IMR-90 (cell line): ENCODE measurements around the gene RHOG. TPM values are rescaled to one million over a fixed set of nuclear protein-coding genes. Genes with fewer than 3 reads are reported as not detected.

Source experiments
- ATAC-seq: fragments of 200-7000 bp; cut with Tn5 transposase; 2 replicates; pipeline ENCODE4 v1.9.1; 2020; ENCODE audit warnings: low read depth, mild to moderate bottlenecking, moderate library complexity
- BruUV-seq: library from RNA; stranded (reverse); fragments of 400-500 nt; replicated peaks from 2 replicates; lab custom pipeline; 2021; lab: Mats Ljungman, UMichigan
- CTCF ChIA-PET: fragments of 300-600 bp; formaldehyde crosslinking; extraction: SDS; loops from one replicate; lab custom pipeline; 2021; ENCODE audit warnings: antibody characterized with exemption; lab: Yijun Ruan, JAX
- POLR2A ChIA-PET: fragments of 300-600 bp; sonication (Branson Sonifier 250); formaldehyde crosslinking; loops from one replicate; lab custom pipeline; 2022; ENCODE audit warnings: antibody characterized with exemption; ENCODE audit not compliant: unreplicated experiment; lab: Charles Lee
- DNase-seq: peaks from one replicate; pipeline ENCODE4 v3.0.0; 2013
- H2AFZ ChIP-seq: replicated peaks from 2 replicates; pipeline ENCODE3; 2013; ENCODE audit warnings: low read length, mild to moderate bottlenecking; ENCODE audit not compliant: poor library complexity
- H2AK5ac ChIP-seq: 2 replicates; pipeline ENCODE4 v1.6.1; 2013; ENCODE audit warnings: low read depth, low read length, inconsistent platforms
- H2AK9ac ChIP-seq: replicated peaks from 2 replicates; pipeline ENCODE3; 2013; ENCODE audit warnings: mild to moderate bottlenecking, low read depth, low read length, moderate library complexity; ENCODE audit not compliant: poor library complexity
- H2BK120ac ChIP-seq: 2 replicates; pipeline ENCODE4 v1.6.1; 2013; ENCODE audit warnings: low read depth, low read length, inconsistent platforms
- H2BK15ac ChIP-seq: 3 replicates; pipeline ENCODE4 v1.6.1; 2013; ENCODE audit warnings: low read depth, low read length, inconsistent platforms
- H2BK20ac ChIP-seq: 2 replicates; pipeline ENCODE4 v1.6.1; 2013; ENCODE audit warnings: low read depth, mild to moderate bottlenecking, inconsistent platforms, low read length, moderate library complexity
- H2BK5ac ChIP-seq: 2 replicates; pipeline ENCODE4 v1.6.1; 2013; ENCODE audit warnings: mild to moderate bottlenecking, low read depth, low read length, inconsistent platforms; ENCODE audit not compliant: poor library complexity, severe bottlenecking
- H3K14ac ChIP-seq: replicated peaks from 2 replicates; pipeline ENCODE4 v1.6.1; 2013; ENCODE audit warnings: low read depth, low read length, inconsistent platforms
- H3K18ac ChIP-seq: 2 replicates; pipeline ENCODE4 v1.6.1; 2013; ENCODE audit warnings: low read depth, low read length, control low read depth
- H3K23ac ChIP-seq: 2 replicates; pipeline ENCODE4 v1.6.1; 2013; ENCODE audit warnings: low read depth, low read length, inconsistent platforms
- H3K27ac ChIP-seq: 2 replicates; pipeline ENCODE4 v1.5.1; 2013; ENCODE audit warnings: mild to moderate bottlenecking, control low read depth, low read length; ENCODE audit not compliant: insufficient read depth
- H3K27me3 ChIP-seq: 2 replicates; pipeline ENCODE4 v1.6.1; 2013; ENCODE audit warnings: low read length; ENCODE audit not compliant: control insufficient read depth, insufficient read depth
- H3K36me3 ChIP-seq: 2 replicates; pipeline ENCODE4 v1.6.1; 2013; ENCODE audit warnings: low read length, mixed read lengths; ENCODE audit not compliant: control insufficient read depth, insufficient read depth
- H3K4ac ChIP-seq: 2 replicates; pipeline ENCODE4 v1.6.1; 2013; ENCODE audit warnings: low read depth, low read length, inconsistent platforms
- H3K4me1 ChIP-seq: 2 replicates; pipeline ENCODE4 v1.6.1; 2013; ENCODE audit warnings: low read length, mixed read lengths; ENCODE audit not compliant: control insufficient read depth, insufficient read depth
- H3K4me2 ChIP-seq: 2 replicates; pipeline ENCODE4 v1.6.1; 2013; ENCODE audit warnings: low read depth, mild to moderate bottlenecking, control low read depth, low read length, moderate library complexity
- H3K4me3 ChIP-seq: 2 replicates; pipeline ENCODE4 v1.5.1; 2013; ENCODE audit warnings: low read depth, mild to moderate bottlenecking, control low read depth, low read length, moderate library complexity; ENCODE audit not compliant: insufficient read depth
- H3K56ac ChIP-seq: 2 replicates; pipeline ENCODE4 v1.6.1; 2013; ENCODE audit warnings: low read length, inconsistent platforms; ENCODE audit not compliant: insufficient read depth; ENCODE audit errors: extremely low read depth
- H3K79me1 ChIP-seq, 2 experiments: 2 replicates each; pipeline ENCODE4 v1.6.1; 2013; ENCODE audit warnings: low read length in 2 of 2, inconsistent platforms in 1 of 2, low read depth in 1 of 2
- H3K9ac ChIP-seq: 2 replicates; pipeline ENCODE4 v1.6.1; 2013; ENCODE audit warnings: low read depth, low read length, control low read depth
- H3K9me1 ChIP-seq: 2 replicates; pipeline ENCODE4 v1.6.1; 2013; ENCODE audit warnings: low read length, inconsistent platforms; ENCODE audit not compliant: insufficient read depth
- H3K9me3 ChIP-seq: 2 replicates; pipeline ENCODE4 v1.6.1; 2013; ENCODE audit warnings: low read length; ENCODE audit not compliant: control insufficient read depth, insufficient read depth
- H4K20me1 ChIP-seq: 2 replicates; pipeline ENCODE4 v1.6.1; 2013; ENCODE audit warnings: low read length, inconsistent platforms; ENCODE audit not compliant: insufficient read depth
- H4K5ac ChIP-seq: 2 replicates; pipeline ENCODE4 v1.6.1; 2013; ENCODE audit warnings: mild to moderate bottlenecking, low read depth, low read length, control low read depth
- H4K8ac ChIP-seq, 2 experiments: 2 replicates each; pipeline ENCODE4 v1.6.1; 2013; ENCODE audit warnings: low read depth in 2 of 2, low read length in 2 of 2, control low read depth in 1 of 2, inconsistent platforms in 1 of 2
- H4K91ac ChIP-seq: 2 replicates; pipeline ENCODE4 v1.6.1; 2013; ENCODE audit warnings: low read depth, low read length, inconsistent platforms; ENCODE audit not compliant: insufficient read depth
- BHLHE40 ChIP-seq: fragments of 150-350 bp; IDR thresholded peaks from 2 replicates; pipeline ENCODE4 v1.6.1; 2016; ENCODE audit warnings: mild to moderate bottlenecking, low read depth, low read length
- CEBPB ChIP-seq: IDR thresholded peaks from 2 replicates; pipeline ENCODE4 v1.6.1; 2012; ENCODE audit warnings: low read depth, low read length, improper control_type of control experiment
- CHD1 ChIP-seq: IDR thresholded peaks from 2 replicates; pipeline ENCODE4 v1.6.1; 2012; ENCODE audit warnings: low read depth, low read length, improper control_type of control experiment
- CTCF ChIP-seq: conservative IDR thresholded peaks from 2 replicates; pipeline ENCODE4 v1.5.1; 2012; ENCODE audit warnings: mild to moderate bottlenecking, low read depth, low read length, improper control_type of control experiment
- MXI1 ChIP-seq: IDR thresholded peaks from 2 replicates; pipeline ENCODE4 v1.6.1; 2012; ENCODE audit warnings: low read depth, mild to moderate bottlenecking, low read length, moderate library complexity, borderline replicate concordance
- NFE2L2 ChIP-seq: fragments of 150-350 bp; IDR thresholded peaks from 2 replicates; pipeline ENCODE4 v1.6.1; 2016; ENCODE audit warnings: low read depth, mild to moderate bottlenecking, low read length
- POLR2A ChIP-seq: IDR thresholded peaks from 2 replicates; pipeline ENCODE4 v1.6.1; 2012; ENCODE audit warnings: mild to moderate bottlenecking, low read depth, low read length
- RAD21 ChIP-seq: IDR thresholded peaks from 2 replicates; pipeline ENCODE4 v1.6.1; 2012; ENCODE audit warnings: low read length, improper control_type of control experiment
- RCOR1 ChIP-seq: IDR thresholded peaks from 2 replicates; pipeline ENCODE4 v1.6.1; 2012; ENCODE audit warnings: mild to moderate bottlenecking, low read length, improper control_type of control experiment; ENCODE audit not compliant: insufficient replicate concordance
- WGBS, 2 experiments: methylation state at CpG; one replicate each; pipeline versions ENCODE4 v1.1.5 to v1.1.7; 2013; ENCODE audit warnings: missing lambda C conversion rate in 2 of 2; ENCODE audit not compliant: insufficient read length in 1 of 2; ENCODE audit errors: extremely low coverage in 2 of 2; 5-methylcytosine and 5-hydroxymethylcytosine counted together
- dilution Hi-C: fragments of 300-500 bp; cut with HindIII; formaldehyde crosslinking; loops from one replicate; pipeline ENCODE4 v1.14.3; 2018; ENCODE audit warnings: low sequenced_read_pairs; ENCODE audit not compliant: unreplicated experiment
- in situ Hi-C: fragments of 300-500 bp; cut with MboI; formaldehyde crosslinking; loops from 3 replicates; pipeline ENCODE4 v1.14.3; 2019; ENCODE audit warnings: low sequenced_read_pairs, inconsistent platforms, mixed read lengths
- intact Hi-C: fragments of 100-400 bp; cut with micrococcal nuclease; formaldehyde crosslinking; loops from 2 replicates; pipeline ENCODE4 v1.10.0; 2022
- polyA plus RNA-seq, 3 experiments: library from polyadenylated mRNA; depleted of rRNA; stranded (reverse); fragments of >200 nt; gene quantifications; 2 replicates each; pipeline ENCODE4 v1.2.3, GENCODE V29; 2012; ENCODE audit warnings: low replicate concordance in 1 of 3
- total RNA-seq: library from RNA; depleted of rRNA; stranded (reverse); fragments of >200 nt; gene quantifications from 2 replicates; pipeline ENCODE4 v1.2.3, GENCODE V29; 2012
- TF ChIP-seq, protein P1 (sequence below): fragments of 150-350 bp; IDR thresholded peaks from 2 replicates; pipeline ENCODE4 v1.6.1; 2017; ENCODE audit warnings: mild to moderate bottlenecking, antibody characterized with exemption, low read length, low read depth

Gene RHOG
- total and polyA plus RNA-seq, 2 of the 4 experiments (the other 2 are of a cell fraction): 16.3 to 114 TPM

DNA sequence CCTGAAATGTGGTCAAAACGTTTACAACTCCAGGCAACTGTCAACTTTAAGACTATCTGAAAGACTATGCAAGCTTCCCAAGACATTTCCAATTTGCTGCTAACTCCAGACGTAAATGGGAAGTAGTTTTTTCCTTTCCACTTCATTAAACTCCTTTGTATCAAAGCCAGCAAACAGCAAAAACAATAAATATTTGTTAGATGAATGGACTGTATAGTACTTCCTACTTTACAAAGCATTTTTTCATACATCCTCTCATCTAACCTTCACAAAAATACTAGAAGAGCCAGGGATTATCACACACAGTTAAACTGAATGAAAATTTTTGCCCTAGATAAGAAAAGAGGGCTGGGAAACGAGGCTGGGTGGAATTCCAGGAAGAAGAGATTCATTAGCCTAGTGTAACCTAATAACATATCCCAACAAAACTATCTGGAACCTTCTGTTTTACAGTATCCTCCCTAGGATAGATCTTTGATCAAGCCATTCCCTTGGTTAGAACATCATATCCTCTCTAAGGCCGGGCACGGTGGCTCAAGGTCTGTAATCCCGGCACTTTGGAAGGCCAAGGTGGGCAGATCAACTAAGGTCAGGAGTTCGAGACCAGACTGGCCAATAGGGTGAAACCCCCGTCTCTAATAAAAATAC is 53.9 kb downstream of the RHOG start:
- H2BK15ac ChIP-seq: no peak overlapping the region
- peaks cover 0 to 44% of the 10 kb centered on the region in 2 experiments; a peak in 2 of 4 replicates for H3K79me1 ChIP-seq
- WGBS, 2 experiments: 90% methylated on average over 2 of the region's 8 CpGs; no CpG with 5 or more reads in 1 of the 2 experiments
- H3K4me1 ChIP-seq: peaks cover 12% of the 10 kb centered on the region
- no peak overlapping the region for H2BK120ac ChIP-seq
- H2BK20ac ChIP-seq: no peak overlapping the region
- no peaks in the 10 kb centered on the region for H3K9me3 ChIP-seq
- H4K8ac ChIP-seq: no peak overlapping the region
- dilution Hi-C loops: no loop called here
- 0 out of 2 replicates have a peak overlapping the region, but pooled peaks have one; percentile 20 for H3K14ac ChIP-seq
- H4K91ac ChIP-seq: no peak overlapping the region
- in situ Hi-C loops: no loop called here
- TF ChIP-seq RAD21: no peak
- no peak for TF ChIP-seq MXI1
- TF ChIP-seq CHD1: no peak
- TF ChIP-seq POLR2A: no peak
- no peak for TF ChIP-seq RCOR1
- no peak for TF ChIP-seq CTCF
- TF ChIP-seq BHLHE40: no peak
- no peak for TF ChIP-seq NFE2L2
- TF ChIP-seq CEBPB: no peak
- TF ChIP-seq, protein P1, sequence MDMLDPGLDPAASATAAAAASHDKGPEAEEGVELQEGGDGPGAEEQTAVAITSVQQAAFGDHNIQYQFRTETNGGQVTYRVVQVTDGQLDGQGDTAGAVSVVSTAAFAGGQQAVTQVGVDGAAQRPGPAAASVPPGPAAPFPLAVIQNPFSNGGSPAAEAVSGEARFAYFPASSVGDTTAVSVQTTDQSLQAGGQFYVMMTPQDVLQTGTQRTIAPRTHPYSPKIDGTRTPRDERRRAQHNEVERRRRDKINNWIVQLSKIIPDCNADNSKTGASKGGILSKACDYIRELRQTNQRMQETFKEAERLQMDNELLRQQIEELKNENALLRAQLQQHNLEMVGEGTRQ: no peak
- no peak overlapping the region for H2AK5ac ChIP-seq
- no peak overlapping the region for H3K9ac ChIP-seq
- H4K20me1 ChIP-seq: peaks cover 79% of the 10 kb centered on the region
- no peak overlapping the region for H2BK5ac ChIP-seq
- no peak overlapping the region for H3K4ac ChIP-seq
- no peak overlapping the region for H3K4me3 ChIP-seq
- intact Hi-C loops: loop anchor here (10.0 kb wide), 1 partner anchor 288 kb away; no protein-coding TSS in a partner anchor
- no peak overlapping the region for H3K23ac ChIP-seq
- H3K4me2 ChIP-seq: no peak overlapping the region
- no TSS peak for BruUV-seq
- H3K9me1 ChIP-seq: peaks cover 4% of the 10 kb centered on the region; the same call in 1 of the 2 replicates
- POLR2A ChIA-PET: no interaction called here
- H3K27me3 ChIP-seq: no peaks in the 10 kb centered on the region
- no peak overlapping the region for H2AFZ ChIP-seq
- H3K18ac ChIP-seq: no peak overlapping the region
- peaks cover 10% of the 10 kb centered on the region for H3K36me3 ChIP-seq
- no peak overlapping the region for H2AK9ac ChIP-seq
- H4K5ac ChIP-seq: no peak overlapping the region
- CTCF ChIA-PET: no interaction called here
- no peak overlapping the region for H3K56ac ChIP-seq
- no peak overlapping the region for H3K27ac ChIP-seq
- ATAC-seq: peak; percentile 45
- no peak for DNase-seq
